Measurements from ENCODE around the gene HBS1L. TPM values are rescaled to one million over a fixed set of nuclear protein-coding genes. Genes with fewer than 3 reads are reported as not detected.

Gene HBS1L
- total RNA-seq, 4 donors from 2014 or later: 52.8 to 87.1 (median 70.7) TPM

DNA sequence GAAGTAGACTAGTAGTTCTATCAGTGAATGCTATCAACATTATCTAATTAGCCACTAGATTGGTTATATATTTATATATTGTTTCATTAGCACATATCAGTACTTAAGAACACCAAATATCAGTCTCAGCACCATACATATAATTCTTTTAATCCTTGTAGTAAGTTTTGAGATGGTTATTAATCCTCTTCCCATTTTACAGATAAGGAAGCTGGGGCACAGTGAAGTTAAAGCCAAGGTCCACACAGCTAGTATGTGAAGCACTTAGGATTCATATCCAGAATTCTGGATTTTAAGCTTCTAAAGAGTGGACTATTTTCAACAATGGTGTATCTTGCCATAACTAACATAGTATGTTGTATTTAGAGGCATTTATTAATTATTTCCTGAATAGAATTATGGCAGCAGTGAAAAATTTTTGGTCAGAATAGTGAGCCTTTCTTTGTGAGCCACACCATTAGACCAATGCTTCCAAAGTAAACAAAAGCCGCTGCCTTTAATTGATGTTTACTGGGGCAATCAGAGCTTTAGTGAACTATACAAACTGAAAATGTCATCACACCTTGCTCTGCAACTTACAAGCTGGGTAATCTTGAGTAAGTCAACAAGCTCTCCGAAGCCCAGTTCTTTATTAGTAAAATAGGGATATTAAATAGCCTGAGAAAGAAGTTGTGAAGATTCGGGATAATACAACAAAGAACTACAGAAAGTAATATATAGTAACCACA is 41.9 kb upstream of the HBS1L start:
- Histone ChIP-seq H3K27me3 (no peaks in the 10 kb centered on the region), H3K4me1 (peaks cover 11 to 13% of the 10 kb centered on the region in 2 donors), H3K9me3 (no peaks in the 10 kb centered on the region), H3K27ac (peak overlapping the region in 1 of 3 donors; percentile 25), H3K36me3 (no peaks in the 10 kb centered on the region), H3K4me3 (replicated peaks in 1 of 3) (no peak overlapping the region)
- TF ChIP-seq CTCF (IDR thresholded peaks at IDR 0.05) (no peak), POLR2A (IDR thresholded peaks at IDR 0.05) (no peak)
- DNase-seq: no peak
- intact Hi-C loops (cut with DNase I): no loop called here
- 39 to 51% methylated on average over 3 of the region's 3 CpGs for WGBS, 2 donors

DNA sequence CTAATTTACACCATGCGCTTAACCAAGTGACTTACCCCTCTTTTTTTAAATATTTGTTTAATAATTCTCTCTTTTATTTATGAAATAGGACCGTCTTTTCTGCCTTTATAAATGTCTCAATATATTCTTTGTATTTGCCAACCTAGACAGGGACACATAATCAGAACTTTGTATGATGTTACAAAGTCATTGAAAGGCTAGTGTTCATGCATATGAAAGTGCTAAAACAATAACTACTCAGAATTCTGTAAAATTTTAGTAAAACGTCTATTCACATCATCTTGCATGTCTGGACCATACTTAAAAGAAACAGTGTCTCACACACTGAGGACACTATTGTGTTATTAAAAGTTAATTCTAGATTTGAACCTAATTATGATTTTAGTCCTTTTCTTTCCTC is 41.1 kb upstream of the HBS1L start:
- DNase-seq: no peak
- Histone ChIP-seq H3K27ac (no peak overlapping the region), H3K9me3 (no peaks in the 10 kb centered on the region), H3K36me3 (no peaks in the 10 kb centered on the region), H3K4me1 (peaks cover 11 to 13% of the 10 kb centered on the region in 2 donors), H3K4me3 (replicated peaks in 1 of 3) (no peak overlapping the region), H3K27me3 (no peaks in the 10 kb centered on the region)
- no peak for TF ChIP-seq POLR2A (IDR thresholded peaks at IDR 0.05)
- no peak for TF ChIP-seq CTCF (IDR thresholded peaks at IDR 0.05)
- 87 to 89% methylated on average over 3 of the region's 3 CpGs for WGBS, 2 donors
- intact Hi-C loops (cut with DNase I): no loop called here

GRCh38 chr6:135094403-135094821 is 39.8 kb upstream of the HBS1L start:
- H3K27ac ChIP-seq: no peak overlapping the region
- no peak overlapping the region for H3K4me3 ChIP-seq (replicated peaks in 1 of 3)
- DNase-seq: no peak
- intact Hi-C loops (cut with DNase I): no loop called here
- H3K36me3 ChIP-seq: no peaks in the 10 kb centered on the region
- peaks cover 11 to 13% of the 10 kb centered on the region in 2 donors for H3K4me1 ChIP-seq
- H3K27me3 ChIP-seq: no peaks in the 10 kb centered on the region
- H3K9me3 ChIP-seq: no peaks in the 10 kb centered on the region
- TF ChIP-seq POLR2A (IDR thresholded peaks at IDR 0.05) (no peak), CTCF (IDR thresholded peaks at IDR 0.05) (no peak)
- WGBS, 2 donors: 87 to 88% methylated on average over 1 of the region's 1 CpG

DNA sequence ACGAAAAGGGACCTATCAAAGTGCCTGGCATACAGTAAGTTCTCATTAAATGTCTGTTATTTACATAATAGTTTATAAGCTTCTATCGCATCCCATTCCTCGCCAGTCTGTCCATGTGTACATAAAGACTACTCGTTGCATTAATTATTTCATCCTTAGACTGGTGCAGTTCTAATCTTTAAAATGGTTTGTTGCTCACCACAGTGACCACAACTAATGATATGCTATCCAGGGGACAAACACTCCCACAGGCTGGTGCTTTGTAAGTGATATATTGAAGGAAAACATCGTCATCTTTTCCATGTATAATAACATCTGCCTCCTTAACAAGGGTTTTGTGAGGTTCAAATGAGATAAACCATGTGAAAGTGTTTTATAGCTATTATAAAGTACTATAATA is 39.0 kb upstream of the HBS1L start:
- Histone ChIP-seq H3K4me3 (replicated peaks in 1 of 3) (no peak overlapping the region), H3K27me3 (no peaks in the 10 kb centered on the region), H3K4me1 (peaks cover 11 to 13% of the 10 kb centered on the region in 2 donors), H3K9me3 (no peaks in the 10 kb centered on the region), H3K27ac (no peak overlapping the region), H3K36me3 (no peaks in the 10 kb centered on the region)
- intact Hi-C loops (cut with DNase I): no loop called here
- WGBS, 2 donors: 74 to 97% methylated on average over 5 of the region's 5 CpGs
- TF ChIP-seq CTCF (IDR thresholded peaks at IDR 0.05): no peak
- no peak for TF ChIP-seq POLR2A (IDR thresholded peaks at IDR 0.05)
- DNase-seq: no peak

GRCh38 chr6:135092724-135093123 is 38.1 kb upstream of the HBS1L start:
- 85 to 86% methylated on average over 3 of the region's 3 CpGs for WGBS, 2 donors
- no peak overlapping the region for H3K4me3 ChIP-seq (replicated peaks in 1 of 3)

More at GRCh38 chr6:135092724-135093123, 38.1 kb upstream of the HBS1L start:
- TF ChIP-seq POLR2A (IDR thresholded peaks at IDR 0.05) (no peak), CTCF (IDR thresholded peaks at IDR 0.05) (no peak)
- H3K4me1 ChIP-seq: peaks cover 5 to 13% of the 10 kb centered on the region in 2 donors
- intact Hi-C loops (cut with DNase I): no loop called here
- no peaks in the 10 kb centered on the region for H3K9me3 ChIP-seq
- no peak for DNase-seq
- no peaks in the 10 kb centered on the region for H3K36me3 ChIP-seq
- no peaks in the 10 kb centered on the region for H3K27me3 ChIP-seq
- no peak overlapping the region for H3K27ac ChIP-seq

Measured in thyroid gland (tissue), 4 donors.